ENCODE results near the gene LRRC4C.

LRRC4C gene

DNA sequence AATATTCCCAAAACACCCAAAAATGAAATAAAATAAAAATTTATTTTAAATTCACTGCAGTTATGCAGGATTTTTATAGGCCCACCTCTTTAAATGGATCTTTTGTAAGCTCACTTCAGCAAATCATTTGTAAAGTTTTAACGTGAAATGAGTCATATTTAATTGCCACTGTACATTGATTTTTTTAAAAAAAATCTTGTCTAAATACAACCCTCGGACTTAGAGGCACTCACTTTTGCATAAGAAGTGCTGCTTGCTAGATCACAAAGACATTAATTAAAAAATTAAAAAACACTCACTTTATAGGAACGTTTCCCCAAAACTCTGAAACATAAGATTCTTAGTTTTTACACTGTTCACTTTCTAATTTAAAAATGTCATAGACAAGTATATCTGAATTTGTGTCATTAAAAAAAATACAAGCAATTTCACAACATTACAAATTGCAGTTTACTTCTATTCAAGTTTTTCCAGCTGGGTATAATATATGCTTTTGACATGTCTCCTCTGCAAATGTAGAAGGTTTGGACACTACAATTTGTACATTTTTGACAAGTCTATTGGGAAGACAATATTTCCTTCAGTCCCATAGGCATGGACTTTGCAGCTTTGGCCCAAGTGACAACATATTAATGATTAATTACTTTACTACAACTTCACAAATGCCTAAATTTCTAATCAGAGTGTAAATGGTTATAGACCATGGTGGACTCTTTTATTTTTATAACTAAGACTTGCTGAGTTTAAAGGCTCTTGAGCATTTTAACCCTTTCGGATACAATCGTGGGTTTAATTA lies 1088.4 kb downstream of the LRRC4C start:
- no peak for DNase-seq (ENCODE audit: low read depth)

GRCh38 chr11:40360206-40360798 lies 1099.2 kb downstream of the LRRC4C start:
- DNase-seq (ENCODE audit: low read depth) = no peak

GRCh38 chr11:40354121-40354520 lies 1105.3 kb downstream of the LRRC4C start:
- DNase-seq (ENCODE audit: low read depth) = no peak

DNA sequence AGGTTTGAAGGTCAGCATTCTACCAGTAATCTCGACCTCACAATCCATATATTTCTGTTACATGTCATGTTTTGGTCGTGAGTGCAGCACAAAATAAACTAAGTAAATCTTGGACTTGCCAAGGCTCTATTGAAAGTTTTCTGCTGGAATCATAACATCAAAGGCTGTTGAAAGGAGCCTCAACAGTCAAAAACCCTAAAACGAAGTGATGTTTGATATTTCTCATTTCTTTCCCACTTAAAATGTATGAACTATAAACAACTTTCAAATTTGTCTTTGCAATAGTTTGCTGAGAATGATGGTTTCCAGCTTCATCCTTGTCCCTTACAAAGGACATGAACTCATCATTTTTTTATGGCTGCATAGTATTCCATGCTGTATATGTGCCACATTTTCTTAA lies 1118.5 kb downstream of the LRRC4C start:
- DNase-seq (ENCODE audit: low read depth) = no peak

GRCh38 chr11:40338739-40339138 lies 1120.7 kb downstream of the LRRC4C start:
- DNase-seq (ENCODE audit: low read depth) = peak; percentile 89

DNA sequence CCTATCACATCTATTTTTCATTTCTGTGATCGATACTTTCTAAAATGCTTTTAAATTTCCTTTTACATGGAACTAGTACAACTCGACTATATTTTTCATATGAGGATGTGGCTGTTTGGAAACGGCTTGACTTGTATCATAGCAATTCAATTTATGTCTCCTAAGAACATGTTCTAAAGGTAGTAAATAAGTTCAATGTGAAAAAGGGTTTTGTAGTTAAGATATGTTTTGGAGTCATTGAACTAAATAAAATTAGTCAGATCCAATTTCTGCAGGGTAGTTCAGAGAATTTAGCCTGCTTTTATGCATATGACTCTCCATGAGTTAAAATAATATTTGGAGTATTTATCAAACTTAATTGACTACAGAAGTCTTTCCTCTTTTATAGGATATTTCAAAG lies 1121.4 kb downstream of the LRRC4C start:
- DNase-seq (ENCODE audit: low read depth) = no peak

DNA sequence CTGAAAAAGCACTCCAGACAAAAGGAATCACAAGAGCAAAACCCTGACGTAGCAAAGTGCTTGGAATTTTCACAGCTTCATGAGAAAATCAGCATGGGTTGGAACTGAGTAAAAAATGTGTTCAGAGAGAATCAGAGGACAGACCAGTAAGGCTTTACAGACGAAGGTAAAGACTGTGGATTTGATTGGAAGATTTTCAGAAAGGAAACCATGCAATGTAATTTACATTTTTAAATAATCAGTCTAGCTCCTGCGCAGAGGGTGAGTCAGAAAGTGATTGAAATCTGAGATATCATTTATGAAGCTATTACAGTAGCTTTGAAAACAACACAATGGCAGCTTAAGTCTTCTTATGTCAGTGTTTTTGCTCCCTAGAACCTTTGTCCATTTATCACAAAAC lies 1122.3 kb downstream of the LRRC4C start:
- DNase-seq (ENCODE audit: low read depth) = peak; percentile 61

- peak; percentile 99 for DNase-seq (ENCODE audit: low read depth)
Observed at GRCh38 chr11:40328890-40329614, 1130.4 kb downstream of the LRRC4C start.

GRCh38 chr11:40323241-40323640 lies 1136.2 kb downstream of the LRRC4C start:
- no peak for DNase-seq (ENCODE audit: low read depth)

DNA sequence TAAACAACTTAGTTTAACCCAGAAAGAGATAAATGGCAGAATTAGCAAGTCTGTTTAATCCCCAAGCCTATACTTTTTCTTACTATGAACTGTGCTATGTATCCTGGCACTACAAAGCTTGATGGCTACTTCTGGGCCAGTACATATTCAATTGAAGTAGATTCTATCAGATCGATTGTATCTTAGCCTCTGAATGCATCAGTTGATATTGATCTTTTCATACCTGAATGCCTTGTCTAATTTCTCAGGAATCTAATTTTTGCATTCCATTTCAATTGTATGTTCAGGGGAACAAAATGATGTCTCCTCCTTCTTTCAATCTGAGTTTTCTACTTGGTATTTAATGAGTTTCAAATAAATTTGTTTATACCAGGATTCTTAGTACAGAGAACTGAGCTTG lies 1137.9 kb downstream of the LRRC4C start:
- no peak for DNase-seq (ENCODE audit: low read depth)

- DNase-seq (ENCODE audit: low read depth) = no peak
Observed at GRCh38 chr11:40316171-40316570, 1143.3 kb downstream of the LRRC4C start.

- no peak for DNase-seq (ENCODE audit: low read depth)
Observed at GRCh38 chr11:40315122-40315521, 1144.3 kb downstream of the LRRC4C start.

DNA sequence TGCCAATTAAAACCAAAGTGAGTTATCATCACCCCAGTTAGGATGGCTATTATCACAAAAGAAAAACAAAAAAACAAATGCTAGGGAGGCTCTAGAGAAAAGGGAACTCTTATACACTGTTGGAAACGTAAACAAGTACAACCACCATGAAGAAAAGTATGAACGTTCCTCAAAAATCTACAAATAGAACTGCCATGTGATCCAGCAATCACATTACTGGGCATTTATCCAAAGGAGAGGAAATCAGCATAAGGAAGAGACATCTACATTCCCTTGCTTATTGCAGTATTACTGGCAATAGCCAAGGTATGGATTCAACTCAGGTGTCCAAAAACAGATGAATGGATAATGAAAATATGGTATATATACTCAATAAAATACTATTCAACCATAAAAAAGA lies 1145.1 kb downstream of the LRRC4C start:
- no peak for DNase-seq (ENCODE audit: low read depth)

DNA sequence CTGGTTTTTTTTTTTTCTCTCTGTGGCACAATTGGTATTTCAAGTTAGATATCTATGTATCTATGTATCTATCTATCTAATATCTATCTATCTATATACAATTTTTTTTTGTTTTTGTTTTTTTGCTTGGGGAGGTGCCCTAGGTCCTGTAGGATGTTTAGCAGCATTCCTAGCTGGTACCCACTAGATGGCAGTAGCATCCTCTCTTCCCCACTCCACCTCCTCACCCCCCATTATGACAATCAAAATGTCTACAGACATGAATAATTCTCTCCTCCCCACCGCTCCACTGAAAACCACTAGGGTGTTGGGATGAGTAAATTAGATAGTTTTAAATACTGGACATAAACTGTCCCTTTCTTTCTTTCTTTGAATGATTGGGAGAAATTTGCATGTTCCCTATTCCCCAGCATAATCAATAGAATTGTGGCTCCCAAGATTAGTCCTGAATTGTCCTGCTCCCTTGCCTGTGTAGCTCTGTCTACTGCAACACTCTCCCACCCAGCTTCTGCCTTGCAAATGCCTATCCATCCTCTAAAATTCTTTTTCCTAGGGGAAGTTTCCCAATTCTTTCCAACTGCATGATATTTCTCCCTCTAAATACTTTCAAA lies 1152.4 kb downstream of the LRRC4C start:
- DNase-seq (ENCODE audit: low read depth) = peak; percentile 75

- no peak for DNase-seq (ENCODE audit: low read depth)
Observed at GRCh38 chr11:40302669-40303068, 1156.8 kb downstream of the LRRC4C start.

- DNase-seq (ENCODE audit: low read depth) = no peak
Observed at GRCh38 chr11:40295466-40295865, 1164.0 kb downstream of the LRRC4C start.

DNA sequence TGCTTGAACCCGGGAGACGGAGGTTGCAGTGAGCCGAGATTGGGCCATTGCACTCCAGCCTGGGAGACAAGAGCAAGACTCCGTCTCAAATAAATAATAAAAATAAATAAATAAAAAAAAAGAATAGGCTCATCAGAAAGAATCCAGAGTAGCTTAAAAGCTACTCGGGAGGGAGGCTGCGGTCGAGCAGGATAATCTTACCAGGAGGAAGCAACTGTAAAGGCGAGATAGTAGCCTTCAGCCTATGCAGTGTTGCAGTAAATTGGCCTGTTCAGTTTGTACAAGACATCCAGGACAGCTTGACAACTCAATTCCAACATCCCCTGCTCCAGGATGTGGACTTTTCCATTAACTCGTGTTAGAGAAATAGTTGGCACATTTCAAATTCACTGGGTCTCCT lies 1164.7 kb downstream of the LRRC4C start:
- no peak for DNase-seq (ENCODE audit: low read depth)

- DNase-seq (ENCODE audit: low read depth) = no peak
Observed at GRCh38 chr11:40294349-40294735, 1165.1 kb downstream of the LRRC4C start.

DNA sequence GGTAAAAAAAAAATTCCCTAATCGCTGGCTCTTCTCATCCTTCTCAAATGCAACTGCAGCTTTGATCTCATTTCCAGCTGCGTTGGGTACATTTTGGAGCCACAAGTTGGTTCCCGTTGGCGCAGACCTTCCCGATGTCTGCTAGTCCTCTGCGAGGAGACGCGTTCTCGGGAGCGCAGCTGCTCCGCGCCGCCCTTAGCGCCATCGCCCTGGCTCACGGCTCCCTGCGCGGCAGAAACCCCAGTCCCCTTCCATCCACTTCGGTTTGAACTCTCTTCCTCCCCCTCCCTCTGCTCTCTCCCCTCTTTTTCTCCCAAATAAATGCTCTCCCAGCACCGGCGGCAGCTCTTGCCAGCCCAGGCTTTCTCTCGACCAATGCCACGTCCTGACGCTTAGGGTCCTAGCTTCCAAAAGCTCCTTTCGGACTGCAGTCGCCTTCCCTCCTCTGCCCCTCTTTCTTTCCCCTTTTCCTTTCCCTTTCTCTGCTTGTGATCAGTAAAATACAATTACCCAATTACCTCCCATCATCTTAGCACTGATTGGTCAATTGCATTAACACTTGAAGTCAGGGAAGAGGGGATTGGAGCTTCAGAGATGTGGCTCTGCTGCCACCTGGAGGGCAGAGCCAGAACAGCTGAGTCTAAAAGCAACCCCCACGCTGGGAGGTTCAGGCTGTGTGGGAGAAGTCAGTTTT lies 1165.7 kb downstream of the LRRC4C start:
- DNase-seq (ENCODE audit: low read depth) = peak; percentile 84

- no peak for DNase-seq (ENCODE audit: low read depth)
Observed at GRCh38 chr11:40292721-40293508, 1166.5 kb downstream of the LRRC4C start.

DNA sequence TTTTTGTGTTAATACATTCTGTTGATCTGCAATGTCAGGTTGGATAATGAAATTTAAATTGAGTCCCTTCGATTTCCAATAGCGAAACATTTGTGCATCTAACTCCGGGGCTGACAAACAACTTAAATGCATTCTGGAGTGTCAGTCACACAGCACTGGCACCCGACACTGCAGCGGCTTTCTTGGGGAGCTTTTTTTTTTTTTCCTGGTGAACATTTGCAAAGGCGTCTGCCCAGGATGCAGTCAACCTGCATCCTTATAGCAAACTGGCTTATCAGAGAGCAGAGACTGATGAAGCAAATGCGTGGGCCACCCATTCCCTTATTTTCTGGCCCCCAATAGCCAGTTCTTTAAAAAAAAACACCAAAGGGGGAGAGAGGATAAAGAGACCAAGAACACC lies 1167.7 kb downstream of the LRRC4C start:
- no peak for DNase-seq (ENCODE audit: low read depth)

Data from ELR (cell line).